Pancreas (tissue), 10 donors: Measurements from ENCODE around the gene GSE1. TPM values are rescaled to one million over a fixed set of nuclear protein-coding genes. Genes with fewer than 3 reads are reported as not detected.
A peak's percentile ranks its signal among the peaks of the same experiment; 100 is the strongest.

Experiments used
- ATAC-seq, 4 donors: fragments of 200-7000 bp; cut with Tn5 transposase; one replicate each; pipeline versions ENCODE4 v1.8.0 to v1.9.1; 2020; ENCODE audit warnings: mild to moderate bottlenecking in 4 of 4, moderate library complexity in 4 of 4
- DNase-seq, 6 donors: peaks; one replicate each; pipeline ENCODE4 v3.0.0-alpha.2; 2020
- FAIRE-seq: peaks from 2 replicates; lab custom pipeline; 2012; peaks lifted over from hg19 to GRCh38; lab: Jason Lieb, UNC
- H3K27ac ChIP-seq, 4 donors: fragments of 200-600 bp; sonication (generic); 1 replicate in 3 of 4; 2 replicates in 1 of 4; pipeline versions ENCODE4 v1.5.0 to v1.8.0; 2020
- H3K27me3 ChIP-seq, 4 donors: fragments of 200-600 bp; one replicate each; pipeline ENCODE4 v1.8.0; 2021
- H3K36me3 ChIP-seq, 3 donors: fragments of 200-600 bp; sonication (generic) in 1 of 3; one replicate each; pipeline versions ENCODE4 v1.5.0 to v1.8.0; 2020 to 2021
- H3K4me1 ChIP-seq, 3 donors: fragments of 200-600 bp; one replicate each; pipeline ENCODE4 v1.8.0; 2021
- H3K4me3 ChIP-seq, 4 donors: fragments of 200-600 bp; sonication (generic) in 2 of 4; one replicate each; pipeline versions ENCODE4 v1.5.0 to v1.8.0; 2020 to 2021
- H3K9me3 ChIP-seq, 4 donors: fragments of 200-600 bp; one replicate each; pipeline ENCODE4 v1.8.0; 2021
- WGBS, 2 donors: extraction: QIAGEN DNeasy Blood & Tissue Kit; methylation state at CpG; one replicate each; pipeline ENCODE4 v1.1.7; 2013; 5-methylcytosine and 5-hydroxymethylcytosine counted together
- intact Hi-C, 3 donors: fragments of 100-400 bp; cut with DNase I; formaldehyde crosslinking; loops; one replicate each; pipeline versions ENCODE4 v1.11.1 to v1.14.2; 2022
- polyA plus RNA-seq, 2 donors: library from polyadenylated mRNA; stranded (reverse); fragments of 200-250 nt; gene quantifications; one replicate each; pipeline ENCODE4 v1.2.3, GENCODE V29; 2013
- total RNA-seq, 6 donors: library from RNA; stranded (reverse); fragmentation: NEBNext Ultra II Directional in 4 of 6; extraction: Animal tissue kit (Norgen Biotek cat#: 25700) in 4 of 6; gene quantifications; one replicate each; pipeline versions ENCODE4 v1.2.1 to v1.2.4, GENCODE V29; 2021 to 2023
- TF ChIP-seq, protein P1 (sequence below), 4 donors: fragments of 200-600 bp; sonication (generic) in 3 of 4; IDR thresholded peaks; one replicate each; pipeline versions ENCODE4 v1.5.0 to v1.8.0; 2021; ENCODE audit warnings: antibody characterized with exemption in 4 of 4
- donor health status: healthy with polysubstance abuse.
- donor health status: DM: no; HTN: no; CAD: no; lungs with moderate emphysema.
- donor health status: DM: no; HTN: no; CAD: no.
- donor health status: control.
- donor health status: control.
- donor health status: Bipolar disorder and iron deficiency.
- donor health status: DM: yes; HTN: yes; CAD: no.
- donor health status: DM: no; HTN: no; CAD: no.
- donor health status: DM: no; HTN: no; CAD: no.
- donor health status: DM: yes; HTN: yes; CAD: no.

Gene GSE1
- total and polyA plus RNA-seq, 8 donors: 32.0 to 61.5 (median 41.9) TPM

DNA sequence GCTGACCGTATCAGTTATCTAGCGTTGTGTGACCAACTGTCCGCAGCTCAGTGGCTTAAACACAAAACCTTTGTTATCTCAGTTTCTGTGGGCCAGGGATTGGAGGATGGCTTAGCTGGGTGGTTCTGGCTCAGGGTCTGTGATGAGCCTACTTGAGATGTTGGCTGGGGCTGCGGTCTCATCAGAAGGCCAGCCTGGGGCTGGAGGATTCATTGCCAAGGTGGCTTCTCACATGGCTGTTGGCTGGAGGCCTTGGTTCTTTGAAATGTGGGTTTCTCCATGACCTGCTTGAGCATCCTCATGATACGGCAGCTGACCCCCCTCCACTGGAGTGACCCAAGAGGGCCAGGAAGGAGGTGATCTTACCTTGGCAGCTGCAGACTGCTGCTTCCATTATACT, 16.7 kb downstream of the GSE1 start:
- ATAC-seq (no peak), DNase-seq (no peak), FAIRE-seq (no peak)
- TF ChIP-seq, protein P1, sequence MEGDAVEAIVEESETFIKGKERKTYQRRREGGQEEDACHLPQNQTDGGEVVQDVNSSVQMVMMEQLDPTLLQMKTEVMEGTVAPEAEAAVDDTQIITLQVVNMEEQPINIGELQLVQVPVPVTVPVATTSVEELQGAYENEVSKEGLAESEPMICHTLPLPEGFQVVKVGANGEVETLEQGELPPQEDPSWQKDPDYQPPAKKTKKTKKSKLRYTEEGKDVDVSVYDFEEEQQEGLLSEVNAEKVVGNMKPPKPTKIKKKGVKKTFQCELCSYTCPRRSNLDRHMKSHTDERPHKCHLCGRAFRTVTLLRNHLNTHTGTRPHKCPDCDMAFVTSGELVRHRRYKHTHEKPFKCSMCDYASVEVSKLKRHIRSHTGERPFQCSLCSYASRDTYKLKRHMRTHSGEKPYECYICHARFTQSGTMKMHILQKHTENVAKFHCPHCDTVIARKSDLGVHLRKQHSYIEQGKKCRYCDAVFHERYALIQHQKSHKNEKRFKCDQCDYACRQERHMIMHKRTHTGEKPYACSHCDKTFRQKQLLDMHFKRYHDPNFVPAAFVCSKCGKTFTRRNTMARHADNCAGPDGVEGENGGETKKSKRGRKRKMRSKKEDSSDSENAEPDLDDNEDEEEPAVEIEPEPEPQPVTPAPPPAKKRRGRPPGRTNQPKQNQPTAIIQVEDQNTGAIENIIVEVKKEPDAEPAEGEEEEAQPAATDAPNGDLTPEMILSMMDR (IDR thresholded peaks at IDR 0.05): no peak
- Histone ChIP-seq H3K4me3 (no peak overlapping the region), H3K36me3 (no peaks in the 10 kb centered on the region), H3K9me3 (no peaks in the 10 kb centered on the region), H3K27me3 (no peaks in the 10 kb centered on the region), H3K27ac (no peak overlapping the region), H3K4me1 (peaks cover 36 to 61% (median 54%) of the 10 kb centered on the region in 3 donors)
- WGBS, 2 donors: 96 to 98% methylated on average over 5 of the region's 5 CpGs
- intact Hi-C loops: no loop called here

DNA sequence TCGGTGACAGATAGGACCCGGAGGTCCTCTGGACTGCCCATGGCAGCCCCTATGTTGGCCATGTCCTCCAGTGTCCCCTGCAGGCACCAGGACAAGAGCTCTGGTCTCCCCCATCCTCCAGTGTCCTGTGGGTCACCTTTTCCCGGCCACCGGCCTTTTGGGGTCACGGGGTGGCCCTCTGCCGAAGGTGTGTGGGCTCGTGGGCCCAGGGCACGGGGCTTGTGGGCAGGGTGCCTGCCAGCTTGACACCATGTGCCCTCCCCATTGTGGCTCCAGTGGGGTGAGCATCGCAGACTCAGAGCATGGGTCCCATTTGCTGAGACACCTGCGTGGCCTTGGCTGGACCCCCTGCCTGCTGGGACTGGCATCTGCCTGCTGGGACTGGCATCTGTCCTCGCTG, 18.1 kb downstream of the GSE1 start:
- H3K4me1 ChIP-seq: peaks cover 30 to 60% (median 55%) of the 10 kb centered on the region in 3 donors
- FAIRE-seq: no peak
- DNase-seq: no peak

DNA sequence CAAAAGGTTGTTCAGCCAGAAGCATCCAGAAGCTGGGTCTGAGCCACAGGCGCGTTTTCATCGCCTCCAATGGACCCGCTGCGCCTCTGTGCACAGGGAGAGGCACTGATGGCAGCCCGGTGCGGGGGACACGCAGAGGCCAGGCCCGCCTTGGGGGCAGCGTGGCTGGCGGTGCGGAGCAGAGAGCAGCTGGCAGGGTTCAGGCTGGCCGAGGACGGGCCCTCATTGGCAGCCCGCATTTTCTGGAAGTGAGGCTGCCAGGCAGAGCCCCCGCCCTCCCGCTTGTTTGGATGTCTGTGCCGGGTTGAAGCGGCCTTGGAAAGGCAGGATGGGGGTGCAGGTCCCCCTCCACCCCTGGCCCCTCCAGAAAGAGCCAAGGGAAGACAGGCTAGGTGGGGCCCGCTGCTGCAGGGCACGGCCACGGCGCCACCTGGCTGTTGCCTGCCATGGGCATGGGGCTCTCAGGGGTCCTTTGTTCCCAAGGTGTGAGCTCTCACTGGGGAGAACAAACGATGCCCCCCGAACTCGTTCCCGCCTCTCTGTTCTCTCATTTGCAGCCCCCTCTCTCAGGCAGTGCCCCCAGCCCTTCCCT, 18.8 kb downstream of the GSE1 start:
- FAIRE-seq: no peak
- Histone ChIP-seq H3K4me1 (peaks cover 24 to 54% (median 54%) of the 10 kb centered on the region in 3 donors), H3K27me3 (no peaks in the 10 kb centered on the region), H3K4me3 (no peak overlapping the region), H3K27ac (no peak overlapping the region), H3K36me3 (no peaks in the 10 kb centered on the region), H3K9me3 (no peaks in the 10 kb centered on the region)
- WGBS, 2 donors: 44 to 48% methylated on average over 27 of the region's 27 CpGs
- TF ChIP-seq, protein P1 (IDR thresholded peaks at IDR 0.05): no peak
- DNase-seq: no peak
- ATAC-seq: peak in 3 of 4 donors; percentile 2 to 21 (median 5)
- intact Hi-C loops: no loop called here

More for the DNA sequence above, 18.1 kb downstream of the GSE1 start:
- no peaks in the 10 kb centered on the region for H3K27me3 ChIP-seq
- intact Hi-C loops: no loop called here
- 79 to 82% methylated on average over 11 of the region's 11 CpGs for WGBS, 2 donors
- H3K36me3 ChIP-seq: no peaks in the 10 kb centered on the region
- H3K4me3 ChIP-seq: no peak overlapping the region
- H3K27ac ChIP-seq: no peak overlapping the region
- H3K9me3 ChIP-seq: no peaks in the 10 kb centered on the region
- ATAC-seq: no peak
- TF ChIP-seq, protein P1 (IDR thresholded peaks at IDR 0.05): no peak

DNA sequence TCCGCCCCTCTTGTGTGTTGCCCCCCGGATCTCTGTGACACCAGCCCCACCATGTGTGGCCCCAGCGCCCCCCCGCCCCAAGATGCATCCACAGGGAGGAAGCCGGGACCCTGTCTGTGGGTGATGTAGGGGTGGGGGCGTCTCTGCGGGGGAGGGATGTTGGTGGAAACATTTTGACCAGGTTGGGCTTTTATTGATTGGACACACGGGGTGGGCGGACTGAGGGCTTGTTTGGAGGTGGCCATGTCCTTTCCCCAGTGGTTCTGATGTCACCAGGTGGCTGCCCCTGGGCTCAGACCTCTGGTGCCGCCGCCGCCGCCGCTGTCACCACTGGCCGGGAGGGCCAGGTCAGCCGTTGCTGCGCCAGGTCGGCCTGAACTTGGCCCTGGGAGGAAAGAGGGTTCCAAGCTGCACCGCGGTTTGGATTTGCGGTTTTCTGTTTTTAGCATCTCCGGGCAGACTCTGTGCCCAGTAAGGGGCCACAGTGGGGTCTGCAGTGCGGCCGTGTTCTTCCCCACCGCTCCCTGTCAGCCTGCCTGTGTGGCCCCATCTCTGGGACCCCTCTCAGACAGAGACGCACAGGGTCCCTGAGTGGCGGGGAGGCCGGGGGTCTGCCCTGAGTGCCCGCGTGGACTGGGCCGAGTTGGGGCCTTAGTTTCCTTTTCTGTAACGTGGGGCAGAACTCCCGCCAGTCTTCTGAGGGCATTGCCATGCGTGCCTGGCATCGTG, 19.8 kb downstream of the GSE1 start:
- ATAC-seq: no peak
- Histone ChIP-seq H3K36me3 (no peaks in the 10 kb centered on the region), H3K4me3 (no peak overlapping the region), H3K9me3 (no peaks in the 10 kb centered on the region), H3K27me3 (no peaks in the 10 kb centered on the region), H3K27ac (no peak overlapping the region), H3K4me1 (peaks cover 19 to 54% (median 49%) of the 10 kb centered on the region in 3 donors)
- intact Hi-C loops: no loop called here
- TF ChIP-seq, protein P1 (IDR thresholded peaks at IDR 0.05): no peak
- FAIRE-seq: no peak
- no peak for DNase-seq
- WGBS, 2 donors: 77 to 80% methylated on average over 34 to 35 of the region's 35 CpGs

DNA sequence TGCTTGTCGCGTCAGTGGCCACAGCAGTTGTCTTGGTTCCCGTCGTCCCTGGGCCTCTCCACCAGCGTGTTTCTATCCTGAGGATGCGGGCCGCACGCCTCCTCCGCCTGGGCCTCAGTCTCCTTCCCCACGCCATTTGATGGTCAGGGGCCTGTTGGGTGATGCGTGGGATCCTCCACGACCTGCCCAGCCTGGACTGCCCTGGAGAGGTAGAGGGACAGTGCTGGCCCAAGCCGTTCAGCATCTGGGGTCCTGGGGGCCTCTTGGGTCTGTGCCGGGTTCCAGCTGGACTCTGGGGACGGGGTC, 20.3 kb downstream of the GSE1 start:
- Histone ChIP-seq H3K27me3 (no peaks in the 10 kb centered on the region), H3K9me3 (no peaks in the 10 kb centered on the region), H3K4me3 (no peak overlapping the region), H3K36me3 (no peaks in the 10 kb centered on the region), H3K27ac (no peak overlapping the region), H3K4me1 (peaks cover 24 to 54% (median 52%) of the 10 kb centered on the region in 3 donors)
- FAIRE-seq: no peak
- no peak for DNase-seq
- intact Hi-C loops: no loop called here
- no peak for ATAC-seq
- WGBS, 2 donors: 78 to 84% methylated on average over 15 of the region's 15 CpGs
- TF ChIP-seq, protein P1 (IDR thresholded peaks at IDR 0.05): no peak
